AG04449 (cell line): ENCODE results near the gene BIVM.

Experiments used
- CTCF ChIA-PET: fragments of 350-600 bp; formaldehyde crosslinking; extraction: SDS; loops from one replicate; lab custom pipeline; 2021; ENCODE audit warnings: antibody characterized with exemption; lab: Yijun Ruan, JAX
- POLR2A ChIA-PET: fragments of 400-600, 350-600 bp; formaldehyde crosslinking; extraction: SDS; loops from one replicate; lab custom pipeline; 2020; ENCODE audit warnings: antibody characterized with exemption, inconsistent platforms; lab: Yijun Ruan, JAX
- DNase-seq: peaks from one replicate; pipeline ENCODE4 v3.0.0-alpha.2; 2010; ENCODE audit warnings: low read depth, low spot score
- H3K4me3 ChIP-seq: 2 replicates; pipeline ENCODE4 v1.5.1; 2011; ENCODE audit warnings: low read depth, mild to moderate bottlenecking, control low read depth, low read length
- CTCF ChIP-seq: IDR thresholded peaks from one replicate; pipeline ENCODE4 v1.5.1; 2011; ENCODE audit warnings: mild to moderate bottlenecking, moderate library complexity, low read length, control low read depth, inconsistent platforms; ENCODE audit not compliant: insufficient read depth; ENCODE audit errors: missing control alignments

Gene BIVM

GRCh38 chr13:102881819-102882686 is 83.1 kb downstream of the BIVM start:
- no peak for TF ChIP-seq CTCF
- CTCF ChIA-PET, result interaction anchor here (1.0 to 3.7 kb wide), 3 partner anchors 9 to 13 kb away, joined by 3 to 26 read pairs (median 4); no protein-coding TSS in a partner anchor
- POLR2A ChIA-PET, result no interaction called here
- no peak overlapping the region for H3K4me3 ChIP-seq
- DNase-seq, result no peak
